Smooth muscle cell (in vitro differentiated cells): ENCODE measurements around the gene KRTAP26-1. TPM values are rescaled to one million over a fixed set of nuclear protein-coding genes. Genes with fewer than 3 reads are reported as not detected.

Experiments
- DNase-seq: peaks from one replicate; lab custom pipeline; 2025; ENCODE audit not compliant: unreplicated experiment; lab: John Stamatoyannopoulos, UW
- H2AFZ ChIP-seq: fragments of 200-600 bp; sonication (generic); 2 replicates; pipeline ENCODE4 v1.6.0; 2016; ENCODE audit warnings: antibody characterized with exemption, low read depth, mild to moderate bottlenecking
- H3F3A ChIP-seq: fragments of 200-600 bp; sonication (generic); 2 replicates; pipeline ENCODE4 v1.6.0; 2017; ENCODE audit warnings: antibody characterized with exemption, low read depth
- H3K27ac ChIP-seq: fragments of 200-600 bp; sonication (generic); 2 replicates; pipeline ENCODE4 v1.5.1; 2016; ENCODE audit warnings: low read depth, mild to moderate bottlenecking
- H3K27me3 ChIP-seq: fragments of 200-600 bp; sonication (generic); 2 replicates; pipeline ENCODE4 v1.6.1; 2016; ENCODE audit warnings: low read depth, mild to moderate bottlenecking
- H3K36me3 ChIP-seq: fragments of 200-600 bp; sonication (generic); 2 replicates; pipeline ENCODE4 v1.5.1; 2016; ENCODE audit warnings: low read depth
- H3K4me1 ChIP-seq: fragments of 200-600 bp; sonication (generic); 2 replicates; pipeline ENCODE4 v1.5.1; 2016; ENCODE audit warnings: low read depth
- H3K4me2 ChIP-seq: fragments of 200-600 bp; sonication (generic); 2 replicates; pipeline ENCODE4 v1.6.0; 2016; ENCODE audit warnings: mild to moderate bottlenecking
- H3K4me3 ChIP-seq: fragments of 200-600 bp; sonication (generic); 2 replicates; pipeline ENCODE4 v1.5.1; 2016; ENCODE audit warnings: mild to moderate bottlenecking
- H3K79me2 ChIP-seq: fragments of 200-600 bp; sonication (generic); 2 replicates; pipeline ENCODE4 v1.6.0; 2016; ENCODE audit warnings: low read depth, mild to moderate bottlenecking
- H3K9ac ChIP-seq: fragments of 200-600 bp; sonication (generic); 2 replicates; pipeline ENCODE4 v1.6.0; 2016; ENCODE audit warnings: low read depth
- H3K9me3 ChIP-seq: fragments of 200-600 bp; sonication (generic); replicated peaks from 2 replicates; pipeline ENCODE4 v1.5.1; 2016; ENCODE audit warnings: low read depth
- H4K20me1 ChIP-seq: fragments of 200-600 bp; sonication (generic); 2 replicates; pipeline ENCODE4 v1.6.0; 2016; ENCODE audit warnings: low read depth
- CTCF ChIP-seq: fragments of 200-600 bp; sonication (generic); IDR thresholded peaks from 2 replicates; pipeline ENCODE4 v1.5.1; 2017; ENCODE audit warnings: borderline replicate concordance, mild to moderate bottlenecking, antibody characterized with exemption; ENCODE audit not compliant: insufficient read depth, poor library complexity, severe bottlenecking
- WGBS: methylation state at CpG from one replicate; pipeline ENCODE4 v1.1.7; 2016; ENCODE audit warnings: low lambda C conversion rate; 5-methylcytosine and 5-hydroxymethylcytosine counted together
- polyA plus RNA-seq: library from polyadenylated mRNA; unstranded; fragments of >200 nt; fragmentation: Nextera tagmentation; extraction: Ambion mirVana; gene quantifications from 2 replicates; pipeline ENCODE4 v1.2.1, GENCODE V29; 2016
- total RNA-seq: library from RNA; depleted of rRNA; stranded (reverse); fragments of >200 nt; gene quantifications from 2 replicates; pipeline ENCODE4 v1.2.3, GENCODE V29; 2014

KRTAP26-1 gene
- total and polyA plus RNA-seq, 2 experiments from 2014 or later, result not detected

DNA sequence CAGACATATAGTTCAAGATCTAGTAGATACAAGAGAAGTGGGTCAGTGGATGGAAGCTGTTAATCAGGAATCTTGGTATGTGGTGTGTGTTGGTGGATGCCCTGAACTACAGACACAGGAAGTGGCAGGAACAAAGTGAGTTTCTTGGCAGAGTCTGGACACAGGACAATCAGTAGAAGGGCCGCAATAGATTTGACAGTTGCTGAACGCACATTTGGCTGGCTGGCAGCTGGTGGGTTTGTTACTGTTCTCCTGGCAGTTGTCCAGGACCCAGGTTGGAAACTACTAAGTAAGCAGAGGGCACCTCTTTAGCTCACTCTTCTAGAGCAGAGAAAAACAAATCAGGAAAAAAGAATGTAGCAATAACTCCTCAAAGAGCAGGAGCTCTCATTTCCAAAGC is 13.2 kb downstream of the KRTAP26-1 start:
- DNase-seq, result no peak
- no peak overlapping the region for H2AFZ ChIP-seq
- no peaks in the 10 kb centered on the region for H3F3A ChIP-seq
- H4K20me1 ChIP-seq, result no peaks in the 10 kb centered on the region
- H3K27ac ChIP-seq, result no peak overlapping the region
- H3K9ac ChIP-seq, result no peak overlapping the region
- H3K4me1 ChIP-seq, result no peaks in the 10 kb centered on the region
- no peaks in the 10 kb centered on the region for H3K27me3 ChIP-seq
- no peaks in the 10 kb centered on the region for H3K79me2 ChIP-seq
- no peak for TF ChIP-seq CTCF
- no peak overlapping the region for H3K4me3 ChIP-seq
- H3K4me2 ChIP-seq, result no peak overlapping the region
- no peaks in the 10 kb centered on the region for H3K36me3 ChIP-seq
- no peaks in the 10 kb centered on the region for H3K9me3 ChIP-seq
- WGBS, result 93% methylated on average over 2 of the region's 2 CpGs

DNA sequence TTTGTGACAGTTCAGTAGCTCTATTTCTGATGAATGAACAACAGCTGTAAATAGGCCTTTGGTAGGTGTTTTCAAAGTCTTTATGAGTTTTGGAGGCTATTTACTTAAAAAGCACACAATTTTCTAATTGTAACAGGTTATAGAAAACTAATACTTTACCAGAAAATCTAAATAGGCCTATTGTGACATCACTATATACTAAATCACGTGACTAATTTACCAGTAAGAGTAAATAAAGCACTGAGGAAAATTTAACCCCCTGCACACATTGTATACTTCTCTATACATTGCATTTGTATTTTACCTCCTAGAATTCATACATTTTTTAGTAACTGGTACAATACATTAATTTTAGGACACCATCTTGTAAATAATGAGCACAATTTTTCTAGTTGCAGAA is 15.0 kb downstream of the KRTAP26-1 start:
- TF ChIP-seq CTCF, result no peak
- H4K20me1 ChIP-seq, result no peaks in the 10 kb centered on the region
- no peaks in the 10 kb centered on the region for H3K36me3 ChIP-seq
- no peak overlapping the region for H3K9ac ChIP-seq
- H3K9me3 ChIP-seq, result no peaks in the 10 kb centered on the region
- no peaks in the 10 kb centered on the region for H3K79me2 ChIP-seq
- H3K4me1 ChIP-seq, result no peaks in the 10 kb centered on the region
- no peaks in the 10 kb centered on the region for H3K27me3 ChIP-seq
- WGBS, result 68% methylated on average over 1 of the region's 1 CpG
- no peaks in the 10 kb centered on the region for H3F3A ChIP-seq
- no peak overlapping the region for H3K4me2 ChIP-seq
- H2AFZ ChIP-seq, result no peak overlapping the region
- H3K4me3 ChIP-seq, result no peak overlapping the region
- no peak overlapping the region for H3K27ac ChIP-seq
- DNase-seq, result no peak

DNA sequence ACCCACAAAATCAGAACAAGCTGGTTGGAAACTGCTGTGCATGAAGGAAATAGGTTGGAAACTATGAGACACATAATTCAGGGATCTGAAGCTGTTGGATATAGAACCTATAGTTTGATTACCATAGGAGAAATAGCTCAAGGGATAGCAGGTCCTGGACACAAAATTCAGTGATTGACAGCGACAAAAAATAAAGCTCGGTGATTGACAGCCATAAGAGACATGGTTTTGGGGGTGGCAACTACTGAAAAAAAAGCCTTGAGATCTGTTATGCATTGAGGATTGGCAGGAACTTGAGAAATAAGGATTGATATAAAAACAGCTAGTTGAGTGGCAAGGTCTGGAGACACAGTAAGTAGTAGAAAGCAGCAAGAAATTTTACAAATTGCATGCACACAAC is 30.9 kb downstream of the KRTAP26-1 start, which contains the start of gene KRTAP25-1:
KRTAP25-1 (minus strand) TSS at position 300 of the 400 bp plus-strand sequence; CDS start at position 276, 24 bp downstream.
- H3K27me3 ChIP-seq, result no peaks in the 10 kb centered on the region
- H3F3A ChIP-seq, result no peaks in the 10 kb centered on the region
- DNase-seq, result no peak
- H3K27ac ChIP-seq, result no peak within 1 kb of the TSS
- no peaks in the 10 kb centered on the region for H3K36me3 ChIP-seq
- H3K4me2 ChIP-seq, result no peak within 1 kb of the TSS
- H3K4me3 ChIP-seq, result no peak within 1 kb of the TSS
- no peak within 1 kb of the TSS for H2AFZ ChIP-seq
- H3K4me1 ChIP-seq, result no peaks in the 10 kb centered on the region
- H3K79me2 ChIP-seq, result no peaks in the 10 kb centered on the region
- no peaks in the 10 kb centered on the region for H3K9me3 ChIP-seq
- no peak for TF ChIP-seq CTCF
- H3K9ac ChIP-seq, result no peak within 1 kb of the TSS
- no peaks in the 10 kb centered on the region for H4K20me1 ChIP-seq
- WGBS, result 94% methylated on average over 2 of the region's 2 CpGs

DNA sequence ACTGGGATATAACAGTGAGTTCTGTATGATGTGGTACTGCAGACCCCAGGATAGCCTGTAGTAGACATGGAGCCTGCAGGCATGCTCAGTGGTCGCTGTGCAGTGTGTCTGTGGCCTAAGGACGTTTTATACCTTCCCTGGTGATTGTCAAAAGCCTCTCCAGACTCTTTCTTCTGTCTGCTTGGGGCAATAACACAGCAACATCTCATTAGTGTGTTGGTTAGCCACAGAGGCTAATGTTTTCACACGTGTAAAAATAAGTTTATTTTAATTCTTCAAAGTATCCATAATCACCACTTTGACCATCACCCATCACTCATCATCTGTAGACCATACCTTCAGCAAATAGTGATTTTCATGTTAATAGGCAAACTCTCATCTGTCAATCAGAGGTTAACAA is 37.3 kb downstream of the KRTAP26-1 start, which contains the start of gene KRTAP24-1:
KRTAP24-1 (minus strand) TSS at position 101 of the 400 bp plus-strand sequence; CDS start at position 83, 18 bp downstream.
- DNase-seq, result no peak
- Histone ChIP-seq H4K20me1 (no peaks in the 10 kb centered on the region), H3K9me3 (no peaks in the 10 kb centered on the region), H3K27ac (no peak within 1 kb of the TSS), H3K4me2 (no peak within 1 kb of the TSS), H3F3A (no peaks in the 10 kb centered on the region), H3K27me3 (no peaks in the 10 kb centered on the region), H2AFZ (no peak within 1 kb of the TSS), H3K36me3 (no peaks in the 10 kb centered on the region), H3K9ac (no peak within 1 kb of the TSS), H3K4me1 (no peaks in the 10 kb centered on the region), H3K4me3 (no peak within 1 kb of the TSS), H3K79me2 (no peaks in the 10 kb centered on the region)
- WGBS, result 57% methylated on average over 3 of the region's 3 CpGs
- TF ChIP-seq CTCF, result no peak
